ENCODE measurements around the gene ZBED3.
A peak's percentile ranks its signal among the peaks of the same experiment; 100 is the strongest.

Gene ZBED3

GRCh38 chr5:77076961-77077828 is 9.9 kb downstream of the ZBED3 start:
- no peak for FAIRE-seq

DNA sequence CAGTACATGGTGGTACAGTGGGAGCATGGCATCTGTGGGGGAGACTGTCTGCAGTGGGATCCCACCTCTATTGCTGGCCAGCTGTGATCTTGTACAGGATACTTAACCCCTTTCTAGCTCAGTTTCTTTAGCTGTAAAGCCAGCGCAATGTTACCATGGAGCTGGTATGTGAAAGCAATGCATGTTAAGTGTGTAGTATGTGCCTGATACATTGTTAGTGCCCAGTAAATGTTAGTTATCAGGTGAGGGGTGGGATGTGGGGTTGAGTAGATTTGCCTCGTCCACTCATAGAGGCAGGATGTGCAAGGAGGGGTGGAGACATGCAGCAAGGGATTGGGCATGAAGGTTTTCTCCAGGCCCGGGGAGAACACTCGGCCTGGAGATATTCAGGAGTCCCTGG is 12.3 kb downstream of the ZBED3 start:
- no peak for FAIRE-seq

DNA sequence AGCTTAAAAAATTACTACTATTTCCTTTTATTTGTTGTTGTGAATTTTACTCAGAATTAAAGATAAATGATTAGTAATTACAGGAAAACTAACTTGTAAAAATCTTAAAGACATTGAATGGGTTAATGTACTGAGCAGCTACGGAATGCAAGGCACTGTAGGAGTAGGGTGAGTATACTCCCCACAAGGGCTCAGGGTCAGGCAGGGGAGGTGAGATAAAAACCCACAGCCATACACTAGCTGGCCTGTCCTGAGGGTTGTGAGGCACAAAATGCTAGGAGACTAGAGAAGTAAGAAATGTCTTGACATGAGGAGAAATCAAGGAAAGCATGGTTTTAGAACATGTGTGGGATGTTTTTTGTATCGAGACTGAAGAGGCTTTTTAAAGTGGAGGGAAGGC is 13.4 kb downstream of the ZBED3 start:
- no peak for FAIRE-seq

DNA sequence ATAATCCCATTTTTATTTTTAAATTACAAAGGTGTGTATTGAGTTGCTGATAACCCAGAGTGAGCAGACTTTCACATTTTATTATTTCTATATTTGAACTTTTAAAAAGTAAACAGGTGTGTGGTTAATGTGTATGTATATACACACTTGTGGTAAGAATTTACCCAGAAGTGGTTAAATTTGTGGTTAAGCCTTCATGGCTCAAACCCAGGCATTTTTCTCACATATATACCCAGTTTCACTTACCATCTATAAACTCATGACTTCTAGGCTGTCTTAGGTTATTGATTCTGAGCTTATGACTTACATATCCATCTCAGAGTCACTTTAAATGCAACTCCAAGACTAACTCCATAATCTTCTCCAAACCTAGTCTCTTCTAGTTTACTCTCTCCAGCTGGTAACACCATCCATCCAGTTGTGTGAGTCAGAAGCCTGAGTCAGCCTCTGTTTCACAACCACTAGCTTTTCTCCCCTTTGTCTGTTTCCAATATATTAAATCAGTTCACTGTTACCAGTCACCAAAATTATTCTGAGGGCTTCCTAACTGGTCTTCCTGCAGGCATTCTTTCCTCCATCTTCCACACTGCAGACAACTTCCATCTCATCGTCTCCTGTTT is 20.2 kb downstream of the ZBED3 start:
- no peak for FAIRE-seq

DNA sequence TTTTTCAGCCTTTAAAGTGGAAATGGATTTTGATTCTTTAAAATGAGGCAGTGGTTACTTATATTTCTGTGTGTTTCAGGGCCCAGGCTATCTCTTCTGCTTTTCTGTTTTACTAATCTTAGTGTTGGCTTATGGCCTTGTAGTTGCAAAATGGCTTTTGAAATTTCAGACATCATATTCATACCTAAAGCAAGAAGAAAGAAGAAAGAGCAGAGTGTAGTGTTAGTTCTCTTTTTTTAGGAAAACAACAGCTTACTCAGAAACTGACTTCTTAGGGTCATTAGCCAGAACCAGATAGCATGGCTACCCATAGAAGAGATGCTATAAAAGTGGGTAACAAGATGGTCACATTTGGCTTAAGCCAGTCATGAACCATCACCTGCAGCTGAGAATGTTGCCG is 20.9 kb downstream of the ZBED3 start:
- FAIRE-seq = no peak

DNA sequence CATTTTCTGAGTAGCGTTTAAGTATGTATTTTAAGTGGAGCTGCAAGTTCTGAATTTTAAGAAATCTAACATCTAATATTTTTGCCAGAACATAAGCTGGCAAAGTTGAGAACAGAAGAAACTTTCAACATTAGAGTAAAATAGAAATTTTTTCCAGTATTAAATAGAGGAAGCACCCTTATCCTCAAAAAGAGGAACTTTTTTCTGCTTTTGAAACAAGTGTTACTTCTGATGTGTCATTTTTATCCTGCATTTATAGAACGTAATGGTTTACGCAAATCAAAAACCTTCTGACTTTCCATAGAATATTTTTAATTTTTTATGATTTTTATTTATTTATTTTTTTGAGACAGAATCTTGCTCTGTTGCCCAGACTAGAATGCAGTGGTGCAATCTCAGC is 21.8 kb downstream of the ZBED3 start:
- no peak for FAIRE-seq

DNA sequence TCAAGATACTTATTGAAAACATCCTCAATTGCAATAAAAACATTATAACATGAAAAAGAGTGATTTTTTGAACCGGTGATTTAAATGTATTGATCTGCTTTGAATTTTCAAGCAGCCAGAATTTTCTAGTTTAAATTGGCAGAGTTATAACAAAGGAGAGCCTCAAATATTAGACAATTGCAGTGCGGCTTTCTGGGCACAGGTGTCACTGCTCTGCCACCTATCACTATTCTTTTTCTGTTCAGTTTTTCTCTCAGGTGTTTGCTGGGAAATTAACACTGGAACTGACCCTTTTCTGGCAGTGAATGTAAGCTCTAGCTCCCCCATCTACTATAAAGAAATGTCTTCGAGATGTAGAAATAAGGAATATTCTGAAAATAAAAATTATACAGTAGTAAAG is 23.0 kb downstream of the ZBED3 start:
- peak; percentile 63 for FAIRE-seq

- FAIRE-seq = no peak
Observed at GRCh38 chr5:77046416-77047073, 40.5 kb downstream of the ZBED3 start.

GRCh38 chr5:77035950-77036349 is 51.1 kb downstream of the ZBED3 start:
- FAIRE-seq = peak; percentile 40

DNA sequence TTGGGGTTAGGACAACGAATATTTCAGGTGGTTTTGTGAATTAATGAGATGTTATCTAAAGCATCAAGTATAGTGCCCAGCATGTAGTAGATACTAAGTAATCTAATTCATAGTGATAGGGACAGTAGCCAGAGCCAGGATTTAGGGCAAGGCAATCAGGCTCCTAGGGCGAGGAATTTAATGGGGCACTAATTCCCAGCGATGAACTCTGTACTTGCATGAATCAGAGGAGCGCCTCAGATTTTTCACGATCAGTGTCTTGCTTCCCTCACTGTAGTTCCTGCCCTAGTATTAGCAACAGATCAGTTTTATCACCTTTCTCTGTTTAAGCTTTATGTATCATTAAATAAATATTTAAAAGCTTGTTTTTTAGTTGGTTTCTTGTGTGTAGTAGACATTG is 53.7 kb downstream of the ZBED3 start:
- FAIRE-seq = no peak

DNA sequence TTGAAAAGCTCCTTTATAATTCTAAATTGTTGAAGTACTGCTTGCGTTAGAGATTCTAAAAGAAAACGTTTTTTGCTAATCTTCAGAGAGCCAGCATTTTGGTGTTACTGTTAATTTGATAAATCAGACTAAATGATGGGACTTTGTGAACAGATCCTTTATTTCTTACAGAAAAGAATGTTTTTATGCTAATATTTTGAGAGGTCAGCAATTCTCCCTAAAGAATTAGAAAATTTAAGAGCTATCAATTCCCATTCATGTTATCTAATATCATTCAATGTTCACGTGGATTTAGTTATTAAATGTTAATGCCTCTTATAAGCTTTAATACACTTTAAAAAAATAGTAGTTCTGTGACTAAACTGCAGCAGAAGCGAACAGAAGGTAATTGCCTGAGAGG is 54.5 kb downstream of the ZBED3 start:
- no peak for FAIRE-seq

- no peak for FAIRE-seq
Observed at GRCh38 chr5:77031891-77032290, 55.2 kb downstream of the ZBED3 start.

- peak; percentile 96 for FAIRE-seq
Observed at GRCh38 chr5:77030097-77031071, 56.7 kb downstream of the ZBED3 start, which contains the start of gene AGGF1. Gene AGGF1, plus strand, starts transcription at chr5:77030404. Its CDS starts 363 bp downstream, at chr5:77030767.

DNA sequence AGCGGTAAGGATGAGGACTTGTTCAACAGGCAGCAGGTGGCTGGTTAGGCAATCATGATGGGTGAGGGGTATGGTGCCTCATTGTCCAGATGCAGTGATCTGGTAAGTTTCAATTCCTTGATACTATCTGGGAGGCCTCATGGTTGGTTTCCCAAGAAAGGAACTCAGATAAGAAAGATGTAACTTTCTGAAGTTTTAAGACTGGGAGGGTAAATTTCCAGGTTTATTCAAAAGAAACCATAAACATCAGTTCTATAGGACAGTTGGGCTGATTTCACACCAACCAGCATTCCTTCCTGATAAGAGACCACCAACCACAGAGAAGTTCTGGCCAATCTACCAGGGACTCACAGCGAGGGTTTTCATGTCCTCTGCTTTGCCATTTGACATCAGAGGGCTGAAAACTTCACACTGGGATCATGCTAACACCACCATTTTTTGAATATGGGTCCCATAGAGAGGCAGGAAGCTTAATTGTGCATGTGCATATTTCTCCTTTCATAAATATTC is 57.7 kb downstream of the ZBED3 start:
- no peak for FAIRE-seq

- FAIRE-seq = no peak
Observed at GRCh38 chr5:77028631-77029375, 58.3 kb downstream of the ZBED3 start.

DNA sequence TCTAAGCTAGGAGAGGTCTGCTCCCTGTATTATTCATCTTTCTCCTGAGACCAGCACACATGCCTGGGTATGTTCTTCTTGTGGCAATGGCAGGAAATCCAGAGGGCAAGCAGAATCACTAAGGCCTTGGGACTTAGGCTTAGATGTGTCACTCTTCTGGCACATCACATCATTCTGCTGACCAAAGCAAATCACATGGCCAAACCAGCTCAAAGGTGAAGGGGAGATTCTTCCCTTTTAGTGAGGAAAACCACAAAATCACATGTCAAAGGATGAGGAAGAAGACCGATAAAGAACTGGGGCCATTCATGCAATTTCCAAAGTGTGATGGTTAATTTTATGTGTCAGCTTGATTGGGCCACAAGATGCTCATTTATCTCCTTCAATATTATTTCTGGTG is 62.6 kb downstream of the ZBED3 start:
- FAIRE-seq = no peak

DNA sequence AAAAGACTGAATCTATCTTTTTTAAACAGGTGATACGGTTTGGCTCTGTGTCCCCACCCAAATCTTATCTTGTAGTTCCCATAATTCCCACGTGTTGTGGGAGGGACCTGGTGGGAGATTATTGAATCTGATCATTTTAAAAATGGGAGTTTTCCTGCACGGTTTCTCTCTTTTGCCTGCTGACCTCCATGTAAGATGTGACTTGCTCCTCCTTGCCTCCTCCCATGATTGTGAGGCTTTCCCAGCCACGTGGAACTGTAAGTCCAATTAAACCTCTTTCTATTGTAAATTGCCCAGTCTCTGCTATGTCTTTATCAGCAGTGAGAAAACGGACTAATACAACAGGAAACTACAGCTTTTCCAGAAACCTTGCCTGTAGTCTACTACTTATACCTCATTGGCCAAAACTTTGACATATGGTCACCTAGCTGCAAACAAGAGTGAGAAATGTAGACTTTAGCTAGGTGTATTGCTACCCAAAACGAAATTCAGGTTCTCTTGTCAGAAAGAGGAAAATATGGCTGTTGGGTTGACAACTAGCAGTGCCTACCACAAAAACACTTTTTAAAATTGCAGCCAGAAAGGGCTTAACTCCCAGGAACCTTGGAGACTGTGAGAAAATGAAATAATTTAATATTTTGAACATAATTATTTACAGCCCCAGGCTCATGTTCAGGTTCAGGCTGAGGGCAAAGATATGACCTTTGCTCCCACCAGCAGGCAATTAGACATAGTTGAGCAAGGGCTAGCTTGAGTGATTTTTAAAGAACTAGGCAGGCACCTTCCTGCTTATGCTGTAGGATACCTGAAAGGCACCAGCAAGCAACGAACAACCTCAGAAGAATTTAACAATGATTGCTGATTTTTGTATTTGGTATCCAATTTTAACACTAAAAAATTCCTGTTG is 64.3 kb downstream of the ZBED3 start:
- no peak for FAIRE-seq

Data from G401.6 (cell line).